HEK293 (cell line): ENCODE results near the gene BHLHE23.

Experiments used
- CTCF ChIP-seq: fragments of 450-650 bp; formaldehyde crosslinking; IDR thresholded peaks from 2 replicates; pipeline ENCODE4 v1.5.1; 2016; ENCODE audit warnings: missing biosample characterization, missing genetic modification characterization
- GLIS2 ChIP-seq: fragments of 450-650 bp; formaldehyde crosslinking; IDR thresholded peaks from 2 replicates; pipeline ENCODE4 v1.5.1; 2016; ENCODE audit warnings: missing biosample characterization, missing genetic modification characterization
- PRDM10 ChIP-seq: fragments of 450-650 bp; formaldehyde crosslinking; IDR thresholded peaks from 2 replicates; pipeline ENCODE4 v1.5.1; 2016; ENCODE audit warnings: missing biosample characterization, missing genetic modification characterization
- TRIM28 ChIP-seq: IDR thresholded peaks from 2 replicates; pipeline ENCODE4 v1.6.1; 2011; ENCODE audit warnings: low read length, control low read depth, borderline replicate concordance
- ZBTB21 ChIP-seq: fragments of 450-650 bp; formaldehyde crosslinking; IDR thresholded peaks from 2 replicates; pipeline ENCODE4 v1.5.1; 2017; ENCODE audit warnings: missing biosample characterization, missing genetic modification characterization
- ZBTB8A ChIP-seq: fragments of 450-650 bp; formaldehyde crosslinking; IDR thresholded peaks from 2 replicates; pipeline ENCODE4 v1.5.1; 2016; ENCODE audit warnings: missing biosample characterization, missing genetic modification characterization
- ZNF248 ChIP-seq: fragments of 450-650 bp; formaldehyde crosslinking; IDR thresholded peaks from 2 replicates; pipeline ENCODE4 v1.5.1; 2017; ENCODE audit warnings: missing biosample characterization, missing genetic modification characterization
- ZNF391 ChIP-seq: fragments of 450-650 bp; formaldehyde crosslinking; IDR thresholded peaks from 2 replicates; pipeline ENCODE4 v1.5.1; 2016; ENCODE audit warnings: low read depth, missing biosample characterization, missing genetic modification characterization, borderline replicate concordance

GRCh38 chr20:63023936-63024571, 17.3 kb upstream of the BHLHE23 start:
- TF ChIP-seq CTCF (tag by site-specific recombination), result no peak
- TF ChIP-seq GLIS2 (tag by site-specific recombination), result no peak
- no peak for TF ChIP-seq PRDM10 (tag by site-specific recombination)
- no peak for TF ChIP-seq ZNF391
- TF ChIP-seq ZBTB21 (tag by site-specific recombination), result no peak
- TF ChIP-seq ZNF248 (tag by site-specific recombination), result no peak
- TF ChIP-seq TRIM28, result no peak
- no peak for TF ChIP-seq ZBTB8A (tag by site-specific recombination)
